GM10248 (cell line): ENCODE measurements around the gene VWF.
A peak's percentile ranks its signal among the peaks of the same experiment; 100 is the strongest.

Experiments used
- CTCF ChIA-PET: fragments of 300-600 bp; sonication (Branson Sonifier 250); formaldehyde crosslinking; extraction: SDS; loops from one replicate; lab custom pipeline; 2021; ENCODE audit warnings: antibody characterized with exemption; lab: Yijun Ruan, JAX
- POLR2A ChIA-PET: fragments of 350-650 bp; sonication (Branson Sonifier 250); formaldehyde crosslinking; extraction: SDS; loops from one replicate; lab custom pipeline; 2020; ENCODE audit warnings: antibody characterized with exemption; lab: Yijun Ruan, JAX
- DNase-seq: peaks from one replicate; pipeline ENCODE4 v3.0.0; 2012; ENCODE audit errors: extremely low spot score
- TF ChIP-seq, protein P1 (sequence below): IDR thresholded peaks from 2 replicates; pipeline ENCODE4 v1.5.1; 2012; ENCODE audit warnings: mild to moderate bottlenecking, low read depth; ENCODE audit errors: extremely low read depth, missing control alignments, control extremely low read depth

The VWF gene

GRCh38 chr12:6040815-6041214 is 83.7 kb downstream of the VWF start:
- POLR2A ChIA-PET = no interaction called here
- DNase-seq = no peak
- CTCF ChIA-PET = interaction anchor here (1.7 to 7.1 kb wide), 2 partner anchors 48 to 74 kb away, joined by 9 to 255 read pairs; no protein-coding TSS in a partner anchor

DNA sequence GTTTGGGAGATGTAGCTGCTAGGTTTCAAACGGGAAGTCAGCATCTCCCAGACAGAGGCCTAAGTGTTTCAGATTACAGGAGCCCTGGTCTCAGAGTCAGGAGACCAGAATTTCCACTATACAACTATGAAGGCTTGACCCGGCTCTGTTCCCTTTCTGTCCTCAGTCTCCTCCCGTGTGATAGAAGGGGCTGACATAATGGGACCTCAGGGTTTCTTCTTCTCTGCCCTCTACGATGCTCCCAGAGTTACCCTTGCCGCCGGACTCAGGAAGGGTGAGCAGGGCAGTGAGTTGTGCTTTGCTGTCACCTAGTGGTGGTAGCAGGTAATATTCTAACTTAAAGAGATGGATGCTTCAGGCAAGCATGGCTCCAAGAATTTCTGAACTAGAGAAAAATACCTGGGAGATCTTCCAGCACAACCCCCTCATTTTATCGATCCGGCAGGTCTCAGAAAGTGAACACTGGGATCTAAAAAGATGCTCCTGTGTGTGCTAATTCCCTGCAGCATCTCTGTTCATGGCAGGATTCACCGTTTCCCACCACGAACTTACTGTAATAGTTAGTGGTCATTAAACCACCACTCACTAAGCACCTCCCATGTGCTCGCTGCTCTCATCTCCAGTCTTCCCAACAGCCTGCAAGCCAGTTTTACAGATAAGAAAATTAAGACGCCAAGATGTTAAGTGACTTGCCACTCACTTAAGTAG is 84.4 kb downstream of the VWF start:
- peak; percentile 71 for DNase-seq
- TF ChIP-seq, protein P1, sequence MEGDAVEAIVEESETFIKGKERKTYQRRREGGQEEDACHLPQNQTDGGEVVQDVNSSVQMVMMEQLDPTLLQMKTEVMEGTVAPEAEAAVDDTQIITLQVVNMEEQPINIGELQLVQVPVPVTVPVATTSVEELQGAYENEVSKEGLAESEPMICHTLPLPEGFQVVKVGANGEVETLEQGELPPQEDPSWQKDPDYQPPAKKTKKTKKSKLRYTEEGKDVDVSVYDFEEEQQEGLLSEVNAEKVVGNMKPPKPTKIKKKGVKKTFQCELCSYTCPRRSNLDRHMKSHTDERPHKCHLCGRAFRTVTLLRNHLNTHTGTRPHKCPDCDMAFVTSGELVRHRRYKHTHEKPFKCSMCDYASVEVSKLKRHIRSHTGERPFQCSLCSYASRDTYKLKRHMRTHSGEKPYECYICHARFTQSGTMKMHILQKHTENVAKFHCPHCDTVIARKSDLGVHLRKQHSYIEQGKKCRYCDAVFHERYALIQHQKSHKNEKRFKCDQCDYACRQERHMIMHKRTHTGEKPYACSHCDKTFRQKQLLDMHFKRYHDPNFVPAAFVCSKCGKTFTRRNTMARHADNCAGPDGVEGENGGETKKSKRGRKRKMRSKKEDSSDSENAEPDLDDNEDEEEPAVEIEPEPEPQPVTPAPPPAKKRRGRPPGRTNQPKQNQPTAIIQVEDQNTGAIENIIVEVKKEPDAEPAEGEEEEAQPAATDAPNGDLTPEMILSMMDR = peak; percentile 90
- ChIA-PET POLR2A (no interaction called here), CTCF (interaction anchor here (0.6 to 7.1 kb wide), 10 partner anchors 10 to 295 kb away, joined by 3 to 255 read pairs (median 4); no protein-coding TSS in a partner anchor)

More at GRCh38 chr12:6040815-6041214, 83.7 kb downstream of the VWF start:
- TF ChIP-seq, protein P1 = no peak

DNA sequence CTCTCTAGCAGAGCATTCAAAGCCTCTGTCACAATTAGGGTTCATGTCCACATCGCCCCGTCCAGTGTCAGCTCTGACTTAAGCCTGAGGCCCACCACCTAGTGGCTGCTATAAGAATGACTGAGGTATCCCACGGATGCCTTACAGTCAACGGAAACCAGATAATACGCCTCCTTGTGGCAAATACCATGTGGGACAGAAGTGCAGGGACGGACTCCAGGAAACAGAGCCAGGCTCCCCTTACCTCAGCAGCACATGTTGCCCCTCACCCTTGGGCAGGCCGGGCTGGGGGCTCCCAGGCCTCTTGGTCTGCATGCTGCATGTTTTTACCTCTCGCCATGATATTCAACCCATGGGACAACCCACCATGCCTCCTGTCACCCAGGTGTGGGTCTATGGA is 86.3 kb downstream of the VWF start:
- TF ChIP-seq, protein P1 = peak; percentile 69
- ChIA-PET CTCF (interaction anchor here (0.7 to 7.1 kb wide), 27 partner anchors 10 to 837 kb away, joined by 3 to 255 read pairs (median 4); no protein-coding TSS in a partner anchor), POLR2A (no interaction called here)
- DNase-seq = peak; percentile 73

GRCh38 chr12:6037459-6037858 is 87.0 kb downstream of the VWF start:
- POLR2A ChIA-PET = no interaction called here
- CTCF ChIA-PET = interaction anchor here (0.7 to 7.1 kb wide), 27 partner anchors 9 to 837 kb away, joined by 3 to 255 read pairs (median 3); no protein-coding TSS in a partner anchor
- TF ChIP-seq, protein P1 = no peak
- no peak for DNase-seq

- TF ChIP-seq, protein P1 = no peak
- CTCF ChIA-PET = interaction anchor here (1.7 to 7.1 kb wide), 5 partner anchors 10 to 291 kb away, joined by 6 to 255 read pairs (median 10); no protein-coding TSS in a partner anchor
- POLR2A ChIA-PET = no interaction called here
- DNase-seq = no peak
Measured at GRCh38 chr12:6036509-6036908, 88.0 kb downstream of the VWF start.

- TF ChIP-seq, protein P1 = no peak
- DNase-seq = no peak
- ChIA-PET CTCF (interaction anchor here (1.1 to 3.3 kb wide), 4 partner anchors 43 to 245 kb away, joined by 3 to 13 read pairs (median 5); no protein-coding TSS in a partner anchor), POLR2A (interaction anchor here (0.6 kb wide), 1 partner anchor 499 kb away, joined by 6 read pairs; no protein-coding TSS in a partner anchor)
Measured at GRCh38 chr12:6034596-6034995, 89.9 kb downstream of the VWF start.
